Dedifferentiated amniotic fluid mesenchymal stem cell (primary cell): ENCODE data around the gene DBN1.

ENCODE experiments used
- DNase-seq: peaks from one replicate; pipeline ENCODE4 v3.0.0-alpha.2; 2016; ENCODE audit errors: extremely low spot score

The DBN1 gene

DNA sequence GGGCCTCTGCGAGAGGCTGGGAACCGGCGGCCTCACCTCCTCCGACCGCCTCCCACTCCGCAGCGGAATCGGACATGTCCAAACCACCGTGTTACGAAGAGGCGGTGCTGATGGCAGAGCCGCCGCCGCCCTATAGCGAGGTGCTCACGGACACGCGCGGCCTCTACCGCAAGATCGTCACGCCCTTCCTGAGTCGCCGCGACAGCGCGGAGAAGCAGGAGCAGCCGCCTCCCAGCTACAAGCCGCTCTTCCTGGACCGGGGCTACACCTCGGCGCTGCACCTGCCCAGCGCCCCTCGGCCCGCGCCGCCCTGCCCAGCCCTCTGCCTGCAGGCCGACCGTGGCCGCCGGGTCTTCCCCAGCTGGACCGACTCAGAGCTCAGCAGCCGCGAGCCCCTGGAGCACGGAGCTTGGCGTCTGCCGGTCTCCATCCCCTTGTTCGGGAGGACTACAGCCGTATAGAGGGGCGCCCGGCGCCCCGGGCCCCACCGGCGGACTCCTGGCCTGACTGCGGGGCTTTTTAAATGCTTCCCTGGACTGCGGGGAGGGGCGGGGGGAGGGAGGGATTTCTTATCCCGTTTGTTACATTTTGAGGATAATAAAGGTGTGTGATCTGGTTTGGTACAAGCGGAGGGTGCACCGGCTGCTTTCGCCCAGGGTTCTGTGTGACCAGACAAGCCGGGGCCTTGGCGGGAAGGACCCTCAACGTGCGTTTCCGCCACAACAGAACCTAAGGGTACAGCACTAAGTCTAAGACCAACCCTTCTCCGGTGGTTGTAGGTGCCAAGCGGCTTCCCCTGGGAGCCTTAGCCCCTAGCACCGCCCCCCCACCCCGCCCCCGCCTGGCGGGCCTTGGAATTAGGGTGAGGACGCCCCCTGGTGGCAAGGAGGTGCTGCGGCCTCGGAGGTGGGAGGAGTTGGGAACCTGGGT is 17.5 kb downstream of the DBN1 start:
- DNase-seq, result peak; percentile 78

DNA sequence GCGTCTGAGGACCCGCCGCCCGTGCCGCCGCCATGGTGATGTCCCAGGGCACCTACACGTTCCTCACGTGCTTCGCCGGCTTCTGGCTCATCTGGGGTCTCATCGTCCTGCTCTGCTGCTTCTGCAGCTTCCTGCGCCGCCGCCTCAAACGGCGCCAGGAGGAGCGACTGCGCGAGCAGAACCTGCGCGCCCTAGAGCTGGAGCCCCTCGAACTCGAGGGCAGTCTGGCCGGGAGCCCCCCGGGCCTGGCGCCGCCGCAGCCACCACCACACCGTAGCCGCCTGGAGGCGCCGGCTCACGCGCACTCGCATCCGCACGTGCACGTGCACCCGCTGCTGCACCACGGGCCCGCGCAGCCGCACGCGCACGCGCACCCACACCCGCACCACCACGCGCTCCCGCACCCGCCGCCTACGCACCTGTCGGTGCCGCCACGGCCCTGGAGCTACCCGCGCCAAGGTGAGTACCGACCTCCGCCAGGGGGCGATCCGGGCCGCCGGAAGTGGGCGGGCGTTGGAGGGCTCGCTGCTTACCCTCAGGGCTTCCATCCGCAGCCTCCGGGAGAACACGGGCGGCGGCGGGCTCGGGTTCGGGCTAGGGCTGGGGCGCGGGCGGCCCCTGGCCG is 18.3 kb downstream of the DBN1 start:
- no peak for DNase-seq

DNA sequence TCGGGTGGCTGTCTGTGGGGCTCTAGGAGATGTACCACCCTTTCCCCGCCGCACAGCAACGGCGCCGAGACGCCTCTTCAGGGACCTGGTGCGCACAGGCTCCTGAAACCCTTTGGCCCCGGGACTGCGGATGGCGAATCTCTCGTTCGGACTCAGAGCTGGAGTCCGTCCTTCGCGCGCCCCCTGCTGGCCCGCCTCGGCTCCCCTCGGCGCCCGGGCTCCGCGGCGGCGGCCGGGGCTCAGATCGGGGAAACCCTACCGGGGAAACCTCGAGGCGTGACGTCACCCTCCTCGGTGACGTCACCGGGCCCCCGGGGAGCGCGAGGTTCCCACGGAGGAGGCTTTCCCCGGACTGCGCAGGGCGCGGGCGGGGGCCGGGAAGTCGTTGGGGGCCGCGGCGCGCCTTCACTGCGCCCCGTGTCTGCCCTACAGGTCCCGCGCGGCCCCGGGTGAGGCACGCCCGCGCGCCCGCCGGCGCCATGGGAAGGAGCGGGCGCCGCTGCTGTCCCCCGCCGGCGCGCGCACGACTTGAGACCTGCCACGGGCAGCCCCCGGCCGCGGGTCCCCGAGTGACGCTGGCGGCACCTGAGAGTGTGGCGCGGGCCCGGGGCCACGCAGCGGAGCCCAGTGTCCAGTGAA is 18.9 kb downstream of the DBN1 start:
- peak; percentile 79 for DNase-seq

DNA sequence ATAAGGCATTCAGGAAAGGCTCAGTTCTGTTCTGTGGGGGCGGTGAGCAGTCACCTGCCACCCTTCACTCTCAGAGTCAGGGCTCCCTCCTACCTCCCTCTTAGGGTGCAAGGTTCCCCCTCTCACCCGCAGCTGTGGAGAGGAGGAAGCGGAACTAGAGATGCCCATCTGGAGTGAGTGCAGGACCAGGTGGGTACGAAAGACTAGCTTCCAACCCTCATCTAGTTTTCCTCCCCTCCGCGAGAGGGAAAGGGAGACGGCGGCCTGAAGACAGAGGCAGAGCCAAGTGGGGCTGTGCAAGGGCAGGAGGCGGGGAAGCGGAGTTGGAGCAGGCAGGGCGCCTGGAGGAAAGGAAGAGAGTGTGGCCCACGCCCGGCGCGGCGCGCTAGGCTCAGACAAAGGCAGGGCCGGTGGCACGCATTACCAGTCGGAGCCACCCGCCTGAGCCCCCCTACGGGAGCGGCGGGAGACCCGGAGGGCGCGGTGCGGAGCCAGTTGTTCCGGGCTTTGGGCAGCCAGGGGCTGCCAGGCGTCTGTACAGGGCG is 19.5 kb downstream of the DBN1 start:
- no peak for DNase-seq

DNA sequence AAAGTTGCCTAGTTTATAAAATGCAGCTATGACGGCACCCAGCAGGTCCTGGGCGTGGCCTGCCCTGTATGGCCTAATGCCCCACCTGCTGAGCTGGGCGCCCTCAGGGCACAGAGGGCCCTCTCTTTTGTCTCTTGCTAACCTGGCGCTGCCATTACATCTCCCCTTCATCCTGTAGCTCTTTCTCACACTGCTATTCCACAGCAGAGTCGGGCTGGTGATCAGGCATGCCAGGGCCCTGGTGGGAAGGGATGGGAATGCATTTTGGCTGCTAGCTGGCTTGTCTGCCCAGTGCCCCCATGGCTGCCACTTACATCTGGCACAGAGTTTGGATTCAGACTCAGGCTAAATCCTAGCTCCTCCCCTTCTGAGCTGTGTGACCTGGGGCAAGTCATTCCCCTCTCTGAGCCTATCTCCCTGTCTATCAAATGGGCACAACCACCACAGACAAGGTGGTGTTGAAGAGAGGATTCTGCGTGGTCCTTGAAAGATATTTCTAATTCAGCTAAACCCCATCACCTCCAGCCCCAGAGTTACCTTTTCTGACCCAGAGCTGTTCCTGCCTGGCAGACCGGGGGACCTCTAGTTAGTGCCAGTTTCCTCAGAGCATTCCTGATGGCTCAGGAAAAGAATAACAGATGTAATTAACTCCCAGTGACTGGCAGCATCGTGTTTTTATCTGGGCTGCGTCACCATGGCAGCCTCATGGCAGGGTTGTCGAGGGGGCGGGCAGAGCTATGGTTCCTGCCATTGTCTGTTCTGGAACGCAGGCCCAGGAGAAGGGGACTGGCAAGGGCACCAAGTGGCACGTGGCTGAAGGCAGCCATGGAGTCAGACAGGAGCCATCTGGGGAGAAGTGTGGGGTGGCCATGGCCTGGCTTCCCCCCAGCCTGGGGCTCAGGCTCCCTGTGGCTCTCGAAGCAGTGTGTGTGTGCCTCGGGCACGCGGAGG is 20.5 kb downstream of the DBN1 start:
- no peak for DNase-seq

DNA sequence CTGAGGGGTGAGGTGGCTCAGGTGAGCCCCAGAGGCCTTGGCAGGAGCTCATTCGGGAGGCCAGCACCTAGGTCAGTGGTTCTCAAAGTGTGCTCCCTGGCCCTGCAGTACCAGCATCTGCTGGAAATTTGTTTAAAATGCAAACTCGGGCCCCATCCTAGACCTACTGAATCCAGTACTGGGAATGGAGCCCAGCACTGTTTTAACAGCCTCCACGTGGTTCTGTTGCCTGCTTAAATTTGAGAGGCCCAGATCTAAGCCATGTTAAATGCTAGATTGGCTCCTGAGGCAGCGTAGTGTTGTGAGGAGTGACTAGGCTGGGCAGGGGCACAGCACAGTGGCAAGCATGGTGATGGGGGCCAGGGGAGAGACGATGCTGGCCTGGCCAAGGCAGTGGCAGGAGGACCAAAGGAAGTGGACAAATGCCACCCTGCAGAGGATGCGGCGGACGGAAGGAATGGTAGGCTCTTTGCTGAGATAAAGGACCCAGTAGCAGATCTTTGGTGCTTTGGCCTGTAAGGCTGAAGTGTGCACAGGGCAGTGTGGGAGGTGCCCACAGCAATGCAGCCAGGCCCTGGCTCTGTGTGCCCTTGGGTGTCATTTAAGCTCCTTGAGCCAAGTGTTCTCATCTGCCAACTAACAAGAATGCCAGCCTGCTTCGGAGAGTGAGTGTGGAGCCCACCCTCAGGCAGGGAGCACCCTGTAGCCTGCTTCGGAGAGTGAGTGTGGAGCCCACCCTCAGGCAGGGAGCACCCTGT is 22.6 kb downstream of the DBN1 start:
- no peak for DNase-seq

DNA sequence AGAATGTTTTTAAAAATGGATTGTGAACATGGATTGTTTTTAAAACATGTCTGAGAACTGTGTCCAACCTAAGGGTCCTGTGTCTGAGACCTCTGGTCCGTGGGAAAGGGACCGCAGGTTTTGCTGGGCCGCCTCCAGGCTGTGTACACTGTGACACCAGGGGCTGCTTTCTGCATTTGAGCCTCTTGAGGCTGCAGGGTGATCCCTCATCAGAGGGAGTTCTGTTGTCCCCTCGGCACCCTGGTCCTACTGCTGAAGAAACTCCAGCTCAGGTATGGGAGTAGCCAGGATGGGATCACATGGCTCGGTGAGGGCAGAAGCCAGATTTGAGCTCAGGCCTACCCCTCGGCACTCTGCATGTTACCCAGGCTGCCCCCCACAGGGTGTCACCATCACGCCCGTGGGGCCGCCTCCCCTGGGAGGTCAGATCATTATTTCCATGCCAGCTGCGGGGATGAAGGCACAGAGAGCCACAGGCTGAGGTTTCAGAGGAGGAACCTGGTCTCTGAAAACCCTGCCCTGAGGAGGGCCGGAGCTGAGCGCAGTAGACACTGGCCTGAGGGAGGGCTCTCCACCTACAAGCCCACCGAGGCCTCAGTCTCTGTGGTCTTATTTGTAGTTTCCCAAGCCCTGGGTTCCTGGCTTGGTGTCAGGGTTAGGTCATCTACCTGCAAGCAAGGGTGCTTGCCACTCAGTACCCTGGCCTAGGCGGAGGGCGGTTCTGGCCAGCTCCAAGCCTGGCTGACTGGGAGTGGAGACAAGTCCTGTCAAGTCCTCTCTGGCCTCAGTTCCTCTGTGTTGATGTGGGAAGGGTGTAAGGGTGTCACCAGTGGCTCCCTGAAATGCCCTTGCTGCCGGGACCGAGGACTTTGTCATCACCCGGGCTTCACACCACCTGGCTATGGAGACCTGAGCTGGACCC is 24.0 kb downstream of the DBN1 start:
- no peak for DNase-seq

DNA sequence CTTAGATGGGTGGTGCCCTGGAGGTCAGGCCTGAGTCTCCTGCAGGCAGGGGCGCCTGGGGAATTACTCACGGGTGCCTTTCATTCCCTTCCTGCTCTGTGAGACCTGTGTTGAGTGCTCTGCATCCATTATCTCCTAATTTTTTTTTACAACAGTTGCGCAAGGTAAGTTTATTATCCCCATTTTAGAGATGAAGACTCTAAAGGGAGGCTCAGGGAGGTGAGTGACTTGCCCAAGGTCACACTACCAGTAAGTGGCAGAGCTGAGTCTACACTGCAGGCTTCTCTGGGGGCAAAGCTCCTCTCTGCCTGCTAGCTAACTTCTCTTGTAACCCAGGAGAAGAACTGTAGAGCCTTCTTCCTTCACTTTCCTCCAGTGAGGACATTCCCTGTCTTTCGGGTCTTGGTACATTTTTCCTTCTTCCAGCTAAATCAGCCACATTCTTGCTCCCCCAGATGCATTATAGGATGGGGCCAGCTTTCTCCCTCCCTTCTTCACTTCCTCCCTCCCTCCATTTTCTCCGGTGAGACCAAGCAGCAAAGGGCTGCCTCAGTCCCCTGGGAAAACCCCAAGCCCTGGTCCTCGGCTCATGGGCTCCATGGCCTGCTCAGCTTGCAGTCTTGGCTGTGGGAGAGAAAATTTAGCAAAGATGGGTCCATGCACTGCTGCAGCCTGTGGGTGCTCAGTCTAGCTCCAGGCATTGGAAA is 25.0 kb downstream of the DBN1 start:
- DNase-seq, result no peak

DNA sequence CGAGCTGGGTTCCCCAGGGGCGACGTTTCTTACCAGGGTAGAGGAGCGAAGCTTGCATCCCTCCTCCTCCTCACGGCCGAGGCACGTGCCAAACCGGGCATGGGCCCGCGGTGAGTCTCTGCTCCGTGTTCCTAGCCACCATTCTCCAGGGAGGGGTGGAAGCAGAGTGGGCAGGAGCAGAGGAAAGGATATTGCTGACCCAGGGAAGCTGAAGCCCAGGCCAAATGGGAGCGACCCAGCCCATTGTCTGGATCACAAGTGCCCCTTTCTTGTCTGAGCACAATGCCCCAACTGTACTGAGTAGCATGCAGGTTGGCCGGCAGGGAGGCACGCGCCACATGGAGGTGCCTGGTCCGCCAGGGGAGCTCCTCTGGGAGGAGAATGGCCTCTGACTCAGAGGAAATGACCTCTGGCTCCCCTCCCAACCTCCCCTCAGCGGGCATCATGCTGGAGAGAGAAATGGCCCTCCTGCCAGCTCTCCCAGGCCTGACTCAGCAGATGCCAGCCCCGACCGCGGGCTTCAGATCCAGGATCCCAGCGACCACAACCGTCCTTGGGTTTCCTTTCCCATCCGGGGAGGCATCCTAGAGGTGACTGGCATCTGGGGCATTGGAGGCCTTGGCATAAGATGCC is 25.7 kb downstream of the DBN1 start:
- no peak for DNase-seq

DNA sequence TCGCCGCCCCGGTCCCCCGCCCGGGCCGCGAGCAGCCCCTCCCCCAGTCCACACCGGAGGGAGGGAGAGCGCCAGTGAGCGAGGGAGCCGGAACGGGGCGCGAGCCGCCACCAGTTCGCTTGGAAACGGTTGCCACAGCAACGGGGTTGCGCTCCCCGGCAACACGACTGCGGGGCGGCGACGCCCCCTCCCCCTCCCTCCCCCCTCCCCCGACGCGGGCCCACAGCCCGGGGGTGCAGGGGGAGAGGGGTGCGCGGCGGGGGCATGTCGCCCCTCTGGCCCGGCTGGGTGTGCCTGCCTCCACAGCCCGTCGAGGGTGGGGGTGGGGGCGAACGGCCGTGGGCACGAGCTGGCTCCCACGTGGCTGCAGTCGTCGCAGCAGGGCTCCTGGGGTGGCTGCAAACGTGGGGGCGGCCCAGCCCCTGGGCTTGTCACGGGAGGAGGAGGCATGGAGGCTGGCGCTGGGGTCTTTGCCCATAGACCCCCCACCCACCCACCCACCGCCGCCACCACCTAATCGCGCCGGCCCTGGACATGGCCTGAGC is 26.3 kb downstream of the DBN1 start:
- no peak for DNase-seq

DNA sequence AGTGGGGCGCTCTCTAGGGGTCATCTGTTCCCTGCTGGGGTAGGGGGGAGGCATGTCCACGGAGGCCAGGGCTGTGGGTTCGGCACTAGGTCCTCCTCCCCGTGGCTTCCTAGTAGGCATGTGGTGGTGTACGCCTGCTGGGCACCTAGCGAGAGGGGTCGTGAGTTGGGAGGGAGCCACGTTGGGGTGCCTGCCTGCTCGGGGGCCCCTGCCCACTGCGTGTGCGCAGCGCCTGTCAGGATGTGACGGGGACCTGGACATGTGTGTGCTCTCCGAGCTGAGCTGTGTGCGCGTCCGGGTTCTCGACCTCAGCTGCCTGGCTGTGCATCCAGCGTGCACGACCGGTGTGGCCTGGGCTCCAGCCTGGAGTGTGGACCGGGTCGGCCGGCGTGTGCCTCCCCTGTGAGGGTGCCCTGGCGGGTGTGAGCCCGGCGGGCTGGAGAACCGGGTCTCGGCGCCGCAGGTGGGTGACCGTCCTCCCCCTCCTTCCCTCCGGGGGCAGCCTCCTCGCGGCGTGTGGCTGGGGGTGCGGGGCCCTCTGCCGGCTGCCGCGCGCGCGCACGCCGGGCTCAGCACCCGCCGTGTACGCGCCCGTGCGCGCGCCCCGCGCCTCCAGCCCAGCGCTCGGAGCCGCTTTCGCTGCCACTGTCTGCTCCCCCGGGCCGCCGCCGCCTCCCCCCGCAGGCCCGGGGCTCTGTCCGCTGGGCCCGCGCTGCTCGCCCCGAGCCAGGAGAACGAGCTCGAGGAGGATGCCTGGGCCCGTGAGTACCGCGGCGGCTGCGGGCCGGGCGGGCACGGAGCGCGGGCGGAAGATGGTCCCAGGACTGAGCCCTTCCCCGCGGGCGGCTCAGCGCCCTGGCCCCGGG is 27.0 kb downstream of the DBN1 start, which contains the start of gene PRR7:
Gene PRR7 (plus strand): TSS at position 615 of the 866 bp plus-strand sequence. CDS start 8,254 bp downstream, outside the sequence.
- DNase-seq, result no peak

DNA sequence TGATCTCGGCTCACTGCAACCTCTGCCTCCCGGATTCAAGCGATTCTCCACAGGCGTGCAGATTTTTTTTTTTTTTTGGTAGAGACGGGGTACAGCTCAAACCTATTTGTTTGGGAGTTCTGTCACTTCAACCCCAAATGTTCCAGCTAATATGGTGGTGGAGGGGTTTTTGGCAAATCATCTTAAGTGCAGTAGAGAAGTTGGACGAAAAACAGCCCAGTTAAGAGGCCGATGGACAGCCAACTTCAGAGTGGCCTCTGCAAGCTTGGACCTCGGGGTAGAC is 27.6 kb downstream of the DBN1 start:
- no peak for DNase-seq

DNA sequence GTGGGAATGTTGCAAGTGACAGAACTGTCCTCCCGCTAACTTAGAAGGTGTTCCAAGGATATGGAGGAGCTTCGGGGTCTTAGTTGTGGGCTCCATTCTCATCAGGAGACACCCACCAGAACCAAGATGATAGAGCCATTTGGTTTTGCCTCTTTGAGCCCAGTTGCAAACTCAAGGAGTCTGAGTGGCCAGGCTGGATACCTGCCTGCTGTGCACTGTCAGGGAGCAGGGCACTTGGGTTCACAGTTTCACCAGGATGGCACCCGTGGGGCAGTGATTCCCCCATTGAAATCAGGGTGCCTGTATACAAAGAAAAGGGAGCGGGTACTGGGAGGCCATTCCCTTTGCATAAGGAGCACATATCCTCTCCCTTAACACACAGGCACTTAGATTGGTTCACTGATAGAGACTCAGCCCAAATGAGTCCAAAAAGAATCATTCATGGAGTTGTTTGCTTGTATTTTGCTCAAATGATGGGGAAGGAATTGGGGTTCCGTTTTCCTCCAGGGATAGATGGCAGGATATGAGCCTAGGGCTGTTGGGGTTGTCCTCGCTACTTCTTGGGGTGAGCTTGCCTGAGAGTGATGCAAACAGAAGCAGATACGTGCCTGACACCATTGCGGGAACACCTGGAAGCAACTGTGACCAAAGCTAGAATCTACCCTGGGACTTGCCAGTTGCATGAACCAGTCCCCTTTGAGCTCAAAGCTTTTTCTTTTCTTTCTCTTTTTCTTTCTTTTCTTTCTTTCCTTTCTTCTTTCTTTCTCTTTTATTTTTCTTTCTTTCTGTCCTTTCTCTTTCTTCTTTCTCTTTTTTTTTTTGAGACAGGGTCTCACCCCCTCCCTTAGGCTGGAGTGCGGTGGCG is 28.1 kb downstream of the DBN1 start:
- no peak for DNase-seq

DNA sequence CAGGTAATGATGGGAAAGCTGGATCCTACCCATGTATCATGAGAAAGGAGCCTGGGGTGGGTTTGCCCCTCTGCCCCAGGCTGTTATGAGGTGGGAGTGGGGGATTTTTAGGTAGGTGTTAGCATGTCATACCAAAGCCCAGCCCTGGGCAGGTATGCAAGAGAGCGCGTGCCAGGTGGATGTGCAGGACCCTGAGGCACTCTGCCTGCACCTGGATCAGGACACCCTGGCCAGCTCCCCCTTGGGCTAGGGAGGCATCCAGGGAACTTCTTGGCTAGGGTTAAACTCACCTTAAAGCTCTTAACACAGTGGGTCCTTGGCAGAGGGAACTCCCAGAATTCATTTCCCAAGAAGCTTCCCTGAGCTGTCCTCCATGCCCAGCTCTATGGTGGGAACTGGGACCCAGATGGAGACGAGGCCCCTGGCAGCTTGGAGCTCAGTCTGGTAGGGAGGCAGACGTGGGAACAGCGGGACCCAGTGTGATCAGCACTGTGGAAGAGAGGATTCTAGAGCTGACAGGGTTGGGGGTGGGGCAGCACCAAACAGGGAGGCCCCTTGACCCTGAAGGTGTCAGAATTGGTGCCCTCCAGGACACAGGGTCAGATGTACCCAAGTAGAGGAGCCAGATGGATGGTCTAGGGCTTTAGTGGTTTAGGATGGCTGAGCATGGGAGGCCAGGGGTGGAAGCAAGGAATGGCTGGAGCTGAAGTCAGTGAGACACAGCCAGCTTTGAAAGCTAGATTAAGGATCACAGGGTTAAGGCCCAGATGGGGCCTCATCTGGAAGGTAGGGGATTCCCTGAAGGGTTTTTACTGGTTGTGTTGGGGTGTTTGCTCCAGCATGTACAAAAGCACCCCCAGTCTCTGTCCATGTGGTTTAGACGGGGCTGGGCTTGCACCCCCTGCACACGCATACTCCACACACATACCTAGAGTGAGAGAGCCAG is 29.1 kb downstream of the DBN1 start:
- DNase-seq, result no peak
